Bone marrow (tissue), 2 donors: ENCODE results near the gene ELAVL4.
"Not testable (repeated sequence)": the region's sequence is repeated elsewhere in the genome, so short reads cannot be mapped to it uniquely, and the experiment has no call there.

Experiments
- DNase-seq, 2 donors: peaks; one replicate each; lab custom pipeline; 2025; lab: John Stamatoyannopoulos, UW

Gene ELAVL4

DNA sequence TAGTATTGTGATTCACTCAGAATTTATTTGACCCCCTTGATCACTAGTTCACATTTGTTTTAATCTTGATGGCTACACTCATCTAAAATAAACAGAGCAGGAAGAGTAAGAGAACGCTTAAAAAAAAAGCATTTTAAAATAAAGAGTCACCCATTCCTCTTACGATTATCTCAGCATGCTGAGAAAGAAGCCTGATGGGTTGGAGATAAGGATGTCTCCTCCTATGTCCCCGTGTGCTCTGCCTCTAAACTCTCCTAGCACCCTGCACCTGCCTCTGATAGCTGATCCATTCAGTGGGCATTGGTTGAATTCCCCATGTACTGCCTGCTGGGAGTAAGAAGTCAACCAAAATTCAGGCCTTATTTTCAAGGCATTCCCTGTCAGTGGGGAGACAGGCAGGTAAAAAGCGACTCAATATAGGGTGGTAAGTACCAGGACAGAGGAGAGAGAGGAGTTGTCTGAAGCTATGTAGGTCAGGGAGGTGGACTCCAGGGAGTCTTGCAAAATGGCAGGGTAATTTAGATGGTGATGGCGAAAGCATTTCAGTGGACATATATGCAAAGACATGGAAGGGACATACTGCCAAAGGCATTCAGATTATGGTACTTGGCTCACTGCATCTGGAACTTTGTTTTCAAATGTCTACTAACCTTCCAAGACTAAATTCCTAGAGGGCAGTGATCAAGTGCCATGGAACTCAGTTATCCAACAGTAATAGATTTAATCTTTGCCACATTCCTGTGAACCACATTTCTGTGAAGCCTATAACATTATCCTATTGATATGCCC lies 18.4 kb downstream of the ELAVL4 start:
- DNase-seq = no peak

DNA sequence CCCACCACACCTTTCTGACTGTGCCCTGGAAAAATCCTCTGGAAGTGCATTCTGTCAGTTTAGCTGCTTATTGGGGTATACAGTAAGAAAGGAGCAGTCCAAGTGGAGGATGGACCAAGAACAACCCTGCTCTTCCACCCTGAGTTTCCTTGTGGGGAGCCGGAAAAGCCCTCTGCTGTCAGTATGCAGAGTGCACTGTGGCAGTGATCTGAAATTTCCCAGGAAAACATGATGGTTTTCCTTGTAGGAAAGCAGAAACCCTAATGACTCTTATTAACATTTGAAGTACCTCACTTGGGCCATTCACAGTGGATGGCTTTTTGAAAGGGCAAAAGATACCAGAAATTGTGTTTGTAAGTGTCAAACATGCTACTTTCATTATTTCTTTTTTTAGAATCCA lies 20.5 kb downstream of the ELAVL4 start:
- DNase-seq = no peak

DNA sequence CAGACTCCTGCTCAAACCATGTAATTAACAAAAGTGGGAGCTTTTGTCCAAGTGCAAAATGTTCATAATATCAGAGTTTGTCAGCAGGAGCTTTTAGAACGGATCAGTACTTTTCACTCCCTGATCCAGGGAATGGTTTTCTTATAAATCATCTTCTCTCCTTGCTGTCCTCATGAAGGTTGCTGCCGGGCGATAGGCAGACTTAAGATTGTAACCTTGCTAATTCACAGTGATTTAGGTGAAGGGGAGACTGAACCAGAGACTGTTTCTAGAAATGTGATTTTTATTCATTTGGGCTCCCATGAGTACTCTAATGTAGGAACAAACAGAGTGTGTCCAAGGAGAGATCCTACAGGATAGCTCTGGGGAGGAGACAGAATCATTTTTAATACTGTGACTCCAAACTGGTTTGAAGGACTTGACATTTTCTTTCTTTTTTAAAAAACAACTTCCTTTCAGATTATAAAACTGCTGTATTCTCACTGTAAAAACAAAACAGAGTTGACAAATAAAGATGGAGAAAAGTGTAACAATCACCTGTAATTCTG lies 23.7 kb downstream of the ELAVL4 start:
- no peak for DNase-seq

DNA sequence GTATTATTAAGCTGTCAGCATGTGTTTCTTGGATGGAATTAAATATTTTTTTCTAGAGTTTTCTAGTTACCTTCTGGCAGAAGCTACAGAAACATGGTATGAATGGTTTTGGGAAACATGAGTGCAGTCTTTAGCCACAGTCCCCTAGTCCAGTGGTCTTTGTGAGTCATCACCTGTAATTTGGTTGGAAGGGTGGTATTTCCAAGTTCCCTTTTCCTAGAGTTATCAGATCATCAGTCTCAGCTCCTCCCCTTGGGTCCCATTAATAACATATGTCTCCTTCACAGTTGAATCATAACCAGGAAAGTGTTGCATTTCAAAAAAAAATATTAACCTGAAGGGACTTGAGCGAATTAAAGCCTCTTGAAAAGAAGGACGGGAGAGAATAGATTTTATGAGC lies 27.0 kb downstream of the ELAVL4 start:
- DNase-seq = no peak

DNA sequence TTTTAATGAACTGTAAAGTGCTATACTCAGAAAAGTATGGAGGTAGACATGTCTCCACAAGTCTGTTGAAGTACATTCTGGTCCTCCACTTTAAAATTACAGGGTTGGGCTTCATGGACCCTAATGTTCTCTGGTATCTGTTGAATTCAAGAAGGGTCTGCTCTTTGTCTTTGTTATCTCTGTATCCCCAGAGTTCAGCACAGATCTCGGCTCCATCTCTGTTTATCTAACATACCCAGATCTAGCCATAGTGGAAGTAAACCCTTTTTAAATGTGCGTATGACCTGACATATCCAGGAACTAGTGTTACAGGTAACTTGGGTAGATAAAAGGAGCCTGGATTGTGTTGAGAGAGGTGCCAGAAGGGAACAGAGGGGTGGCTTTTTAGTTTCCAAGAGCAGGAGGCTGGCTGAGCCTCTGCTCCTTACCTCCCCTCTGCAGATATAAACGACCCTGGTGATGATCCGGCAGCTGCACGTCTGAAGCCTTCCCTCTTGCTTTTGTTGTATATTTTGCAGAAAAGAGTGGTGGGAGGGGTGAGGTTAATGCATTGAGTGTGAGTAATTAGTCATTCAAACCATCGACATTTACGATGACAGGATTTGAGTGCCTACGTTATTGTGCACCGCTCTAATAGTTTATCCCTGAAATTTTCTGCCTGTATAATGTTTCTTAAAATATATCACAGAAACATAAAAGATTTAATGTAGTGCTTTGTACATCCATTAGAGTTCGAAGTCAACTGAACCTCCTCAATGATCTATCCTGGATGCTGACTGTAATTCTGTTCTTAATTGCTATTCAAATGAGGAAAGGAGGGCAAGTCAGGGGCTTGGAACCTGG lies 30.8 kb downstream of the ELAVL4 start:
- DNase-seq = no peak

DNA sequence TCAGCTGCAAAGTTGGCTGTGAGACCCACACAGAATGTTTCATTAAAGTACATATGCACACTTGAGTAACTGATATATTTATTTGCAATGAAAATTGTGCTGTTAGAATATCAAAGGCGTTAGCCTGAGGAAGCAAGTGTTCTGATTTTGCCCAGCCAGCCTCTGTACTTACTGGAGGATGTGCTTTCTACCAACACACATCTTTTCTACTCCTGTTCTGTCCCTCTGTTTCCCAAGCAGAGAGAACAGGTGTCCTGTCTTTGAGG lies 31.4 kb downstream of the ELAVL4 start:
- DNase-seq = no peak

DNA sequence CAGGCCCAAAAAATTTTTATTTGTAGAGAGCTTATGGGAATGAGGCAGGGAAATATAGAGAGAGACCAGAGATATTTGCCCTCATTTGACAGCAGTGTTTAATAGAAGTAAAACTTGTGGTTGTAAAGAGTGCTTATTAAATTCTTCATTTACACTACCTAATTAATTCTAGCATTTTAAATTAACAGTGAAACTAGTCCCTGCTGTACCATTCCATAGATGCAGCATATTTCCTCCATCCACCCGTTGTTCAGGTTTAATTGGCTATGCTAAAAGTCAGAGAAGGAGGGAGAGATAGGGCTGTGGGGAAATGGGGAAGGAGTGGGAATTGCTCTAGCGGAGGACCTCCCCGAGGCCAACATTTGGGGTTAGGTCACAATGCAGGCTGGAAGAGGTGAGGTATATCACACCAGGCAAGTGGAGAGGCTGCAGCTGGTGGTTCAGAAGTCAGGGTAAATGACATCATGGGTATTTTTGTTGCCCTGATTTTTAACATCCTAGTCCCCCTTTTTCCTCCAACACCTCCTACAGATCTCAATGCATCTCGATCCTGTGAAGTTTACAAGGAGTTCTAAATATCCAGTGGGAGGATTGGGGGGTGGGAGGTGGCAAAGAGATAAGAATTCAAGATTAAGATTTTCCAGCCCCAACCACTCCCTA lies 38.6 kb downstream of the ELAVL4 start:
- DNase-seq = no peak

DNA sequence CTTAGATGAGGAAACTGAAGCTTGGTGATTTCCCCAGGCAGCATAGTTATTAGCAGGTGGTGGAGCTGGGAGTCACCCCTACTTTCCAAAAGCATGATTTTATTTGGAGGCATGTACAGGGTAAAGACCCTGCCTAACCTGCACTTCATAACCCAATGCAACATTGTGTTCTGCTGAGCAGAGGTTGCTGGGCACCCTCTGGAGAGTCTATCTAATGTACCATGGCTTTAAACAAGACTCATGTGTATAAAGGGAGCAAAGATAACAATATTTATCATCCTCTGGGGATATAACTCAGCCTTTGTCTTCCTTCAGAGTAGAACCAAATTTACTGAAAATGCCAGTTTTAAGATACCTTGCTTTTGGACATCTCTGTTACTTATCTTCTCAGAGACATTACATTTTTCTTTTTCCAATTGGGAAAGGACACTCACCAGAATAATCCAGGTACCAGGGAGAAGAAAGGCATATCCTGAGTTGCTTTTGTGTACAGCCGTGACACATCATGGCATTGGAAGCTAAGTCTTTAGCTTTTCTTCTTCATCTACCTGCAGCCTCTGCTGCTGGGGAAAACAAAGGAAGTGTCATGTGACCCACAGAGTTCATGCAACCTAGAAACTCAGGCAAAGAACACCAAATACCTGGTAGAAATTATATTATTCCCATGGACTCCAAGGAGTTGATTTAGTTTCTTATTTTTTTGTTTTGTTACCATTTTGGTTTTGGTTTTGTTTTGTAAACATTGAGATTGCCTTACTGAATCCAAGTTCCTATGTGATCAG lies 39.6 kb downstream of the ELAVL4 start:
- no peak for DNase-seq

DNA sequence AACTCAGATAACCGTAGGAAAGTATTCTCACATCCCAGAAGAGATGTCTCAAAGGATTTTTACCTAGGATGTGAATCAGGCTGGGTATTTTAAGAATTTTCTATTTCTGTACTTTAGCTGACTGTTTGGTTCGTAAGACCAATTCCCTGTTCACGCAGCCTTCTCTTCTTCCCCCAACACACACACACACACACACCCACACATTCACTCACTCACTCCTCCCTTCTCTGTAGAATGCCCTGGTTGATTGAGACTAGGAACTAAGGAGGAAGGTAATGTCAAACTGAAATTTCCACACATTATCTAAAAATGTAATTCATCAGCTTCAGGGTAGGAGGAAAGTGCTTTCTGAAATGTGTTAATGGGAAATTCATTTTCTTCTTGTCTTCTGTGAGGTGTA lies 43.5 kb downstream of the ELAVL4 start:
- no peak for DNase-seq

DNA sequence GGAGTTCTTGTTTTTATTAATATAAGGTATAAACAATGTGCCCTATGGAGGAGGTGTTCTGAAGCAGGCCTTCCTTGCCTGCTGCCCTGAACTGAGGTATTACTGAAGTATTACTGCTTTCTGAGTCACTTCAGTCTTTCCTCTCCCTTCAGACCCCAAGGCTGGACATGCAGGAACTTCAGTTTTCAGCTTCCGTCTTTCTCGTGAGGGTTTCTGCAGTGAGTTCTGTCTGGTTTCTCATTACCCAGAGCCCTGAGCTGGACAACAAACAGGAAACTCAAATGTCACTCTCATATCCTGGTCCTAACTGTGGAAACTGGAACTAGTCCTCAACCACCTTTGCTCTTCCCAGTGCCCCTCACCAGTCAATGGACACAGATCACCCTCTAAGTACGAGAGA lies 46.8 kb downstream of the ELAVL4 start:
- no peak for DNase-seq

DNA sequence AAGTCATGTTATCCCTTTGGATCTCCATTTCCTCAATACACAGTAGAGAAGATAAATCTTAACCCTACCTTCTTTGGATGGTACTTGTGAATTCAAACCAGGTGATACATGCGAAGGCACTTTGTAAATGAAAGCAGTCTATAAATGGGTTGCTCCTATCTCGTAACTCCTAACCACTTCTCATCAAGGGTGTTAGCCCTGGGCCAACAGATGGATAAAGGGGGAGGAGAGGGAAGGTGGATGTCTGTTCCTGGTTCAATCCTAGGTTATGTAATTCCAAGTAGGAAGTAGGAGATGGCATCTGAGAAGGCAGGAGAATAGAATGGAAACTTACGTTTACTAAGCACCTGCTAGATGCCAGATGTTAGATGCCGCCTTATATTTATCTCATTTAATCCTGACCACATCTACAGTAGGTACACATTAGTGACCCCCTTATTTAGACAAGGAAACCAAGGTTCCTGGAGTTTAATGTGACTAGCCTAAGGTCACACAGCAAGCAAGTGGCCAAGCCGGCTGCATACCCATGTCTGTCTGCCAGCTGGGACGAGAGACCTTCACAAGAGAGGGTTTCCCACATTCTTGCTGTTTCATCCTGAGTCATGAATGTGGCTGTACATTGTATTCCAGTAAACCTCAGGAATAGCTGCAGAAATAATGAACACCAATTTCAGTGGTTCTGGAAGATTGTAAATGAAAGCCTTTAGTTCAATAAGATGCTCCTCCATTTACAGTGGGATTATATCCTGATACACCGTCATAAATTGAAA lies 47.7 kb downstream of the ELAVL4 start:
- DNase-seq = no peak

DNA sequence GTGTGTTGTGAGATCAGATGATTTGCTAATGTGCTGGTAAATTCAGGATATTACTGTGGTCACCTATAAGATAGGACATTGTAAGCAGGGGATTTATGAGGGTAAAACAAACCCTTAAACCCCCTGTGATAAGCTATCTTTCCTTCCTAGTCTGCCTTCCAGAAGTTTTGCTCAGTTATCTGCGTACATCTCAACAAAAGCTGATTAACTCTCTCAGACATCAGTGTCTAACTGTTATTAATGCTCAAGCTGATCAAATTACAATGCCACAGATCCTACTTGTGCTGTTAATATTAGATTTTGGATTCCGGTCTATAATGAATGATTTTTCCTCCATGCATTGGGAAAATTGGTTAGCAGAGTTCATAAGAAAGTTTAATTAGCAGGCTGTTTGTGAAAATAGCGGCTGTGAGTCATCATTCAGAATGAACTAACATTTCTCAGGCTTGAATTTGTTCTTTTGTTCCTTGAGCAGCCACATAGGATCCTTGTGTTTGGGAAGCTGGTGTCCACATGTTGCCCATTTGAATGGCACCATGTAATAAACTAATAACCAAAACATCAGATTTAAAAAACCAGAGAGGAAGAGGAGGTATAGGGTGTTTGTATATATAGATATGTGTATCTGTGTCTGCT lies 48.7 kb downstream of the ELAVL4 start:
- no peak for DNase-seq

DNA sequence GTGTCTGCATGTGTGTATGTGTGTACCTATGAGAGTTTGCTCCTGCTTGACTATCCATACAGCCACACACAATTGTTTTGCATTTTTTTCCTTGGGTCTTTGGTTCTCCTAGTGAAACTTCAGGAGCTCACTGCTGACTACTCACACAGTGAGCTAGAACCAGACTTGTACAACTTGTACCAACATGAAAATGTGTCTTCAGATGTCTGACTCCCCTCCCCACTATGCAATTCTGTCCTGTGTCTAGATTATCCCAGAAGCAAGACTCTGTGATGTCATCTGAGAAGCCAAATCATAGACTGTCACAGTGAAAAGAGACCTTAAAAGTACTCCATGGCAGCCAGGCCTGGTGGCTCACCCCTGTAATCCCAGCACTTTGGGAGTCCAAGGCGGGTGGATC lies 49.7 kb downstream of the ELAVL4 start:
- no peak for DNase-seq

DNA sequence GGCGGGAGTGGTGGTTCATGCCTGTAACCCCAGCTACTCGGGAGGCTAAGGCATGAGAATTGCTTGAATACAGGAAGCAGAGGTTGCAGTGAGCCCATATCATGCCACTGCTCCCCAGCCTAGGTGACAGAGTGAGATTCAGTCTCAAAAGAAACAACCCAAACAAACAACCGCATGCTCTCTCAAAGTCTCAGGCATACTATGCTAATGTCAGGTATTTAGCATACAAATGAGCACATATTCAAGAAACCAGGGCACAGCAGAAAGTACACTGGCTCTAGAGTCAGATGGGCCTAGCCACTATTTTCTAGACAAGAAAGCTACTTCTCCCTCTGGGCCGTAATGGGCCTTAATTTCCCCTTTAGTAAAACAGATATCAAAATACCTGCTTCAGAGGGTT lies 55.0 kb downstream of the ELAVL4 start:
- no peak for DNase-seq

DNA sequence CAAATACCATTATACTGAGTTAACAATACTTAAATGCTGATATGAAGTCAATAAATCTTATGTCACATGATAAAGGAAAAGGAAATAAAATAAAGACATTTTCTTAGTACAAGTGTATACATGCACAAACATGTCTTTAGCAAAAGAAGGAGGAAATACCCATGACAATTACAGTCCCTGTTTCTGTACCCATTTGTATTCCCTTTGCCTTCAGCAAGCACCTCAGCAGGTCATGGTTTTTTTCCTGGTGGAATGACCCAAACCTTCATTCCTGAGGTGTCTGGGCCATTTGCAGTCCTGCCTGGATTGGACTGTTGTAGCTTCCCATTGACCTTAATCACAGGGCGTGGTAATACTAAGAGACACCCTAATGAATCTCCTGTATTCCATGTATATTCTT lies 57.6 kb downstream of the ELAVL4 start:
- not testable (repeated sequence) for DNase-seq

DNA sequence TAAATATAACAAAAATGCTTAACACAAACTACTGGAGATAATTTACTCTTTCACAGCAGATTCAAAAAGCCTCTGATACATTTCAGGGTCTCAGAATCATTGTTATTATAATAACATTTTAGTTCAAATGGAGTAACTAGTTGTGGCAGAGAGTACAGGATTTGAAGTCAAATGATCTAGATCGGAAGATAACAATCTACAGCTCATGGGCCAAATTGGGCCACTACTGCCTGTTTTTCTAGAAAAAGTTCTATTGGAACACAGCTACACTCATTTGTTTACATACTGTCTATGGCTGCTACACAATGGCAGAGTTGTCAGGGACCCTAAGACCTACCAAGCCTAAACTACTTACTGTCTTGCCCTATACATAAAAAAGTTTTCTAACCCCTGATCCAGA lies 63.6 kb downstream of the ELAVL4 start:
- no peak for DNase-seq

DNA sequence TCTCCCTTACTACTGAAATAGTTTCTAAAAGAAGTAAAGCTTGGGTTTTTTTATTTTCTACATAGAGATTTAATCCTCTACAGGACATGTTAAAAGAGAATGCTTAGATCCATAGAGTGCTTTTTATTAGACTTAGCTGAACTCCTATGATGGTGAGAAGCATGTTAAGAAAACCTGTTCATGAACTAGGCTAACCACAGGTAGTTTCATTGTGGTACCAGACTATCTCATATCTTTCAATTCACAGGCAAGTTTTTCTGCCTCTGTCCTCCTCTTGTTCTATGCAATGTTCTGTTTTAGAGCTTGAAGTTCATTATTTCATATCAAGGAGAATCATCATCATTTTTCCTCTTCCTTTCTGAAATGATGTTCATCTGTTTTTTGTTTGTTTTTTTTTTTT lies 65.4 kb downstream of the ELAVL4 start:
- DNase-seq = no peak

DNA sequence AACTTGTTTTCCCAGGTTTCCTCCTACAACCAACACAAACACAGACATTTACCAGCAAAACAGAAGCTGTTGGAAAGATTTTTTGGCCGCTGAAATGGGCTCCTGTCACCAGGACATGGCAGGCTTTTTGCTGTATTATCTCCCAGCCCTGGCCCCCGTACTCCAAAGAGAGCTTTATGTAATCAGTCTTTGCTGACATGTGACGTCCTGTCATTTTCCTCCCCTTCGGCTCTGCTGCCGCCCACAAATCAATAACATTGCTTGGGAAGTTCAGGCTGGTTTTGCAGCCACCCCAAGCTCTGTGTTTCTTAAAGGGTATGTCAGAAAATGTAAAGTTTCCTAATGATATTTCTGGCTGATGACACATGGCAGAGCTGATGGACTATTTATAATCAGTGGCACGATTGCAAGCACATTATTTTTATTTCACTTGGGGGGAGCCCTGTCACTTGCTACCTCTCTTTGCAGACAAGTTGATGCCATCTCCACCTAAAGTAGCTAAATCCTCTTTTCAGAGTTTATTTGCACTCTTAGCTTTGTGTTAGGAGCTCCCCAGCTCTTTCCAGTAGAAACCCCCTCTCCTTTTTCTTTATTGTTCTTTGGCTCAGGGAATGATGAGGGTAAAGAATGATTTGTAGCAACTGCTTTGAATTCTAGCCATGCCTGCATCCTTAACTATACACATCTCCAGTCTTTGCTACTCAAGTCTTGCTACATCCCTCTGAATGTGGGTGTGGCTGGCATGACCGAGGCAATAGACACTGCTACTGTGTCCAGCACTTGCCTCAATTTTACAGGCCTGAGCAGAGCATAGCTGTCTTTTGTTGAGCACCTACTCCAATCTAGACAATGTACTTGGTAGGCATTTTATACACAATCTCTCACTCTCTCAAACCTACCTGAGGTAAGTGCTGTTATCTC lies 67.3 kb downstream of the ELAVL4 start:
- no peak for DNase-seq

DNA sequence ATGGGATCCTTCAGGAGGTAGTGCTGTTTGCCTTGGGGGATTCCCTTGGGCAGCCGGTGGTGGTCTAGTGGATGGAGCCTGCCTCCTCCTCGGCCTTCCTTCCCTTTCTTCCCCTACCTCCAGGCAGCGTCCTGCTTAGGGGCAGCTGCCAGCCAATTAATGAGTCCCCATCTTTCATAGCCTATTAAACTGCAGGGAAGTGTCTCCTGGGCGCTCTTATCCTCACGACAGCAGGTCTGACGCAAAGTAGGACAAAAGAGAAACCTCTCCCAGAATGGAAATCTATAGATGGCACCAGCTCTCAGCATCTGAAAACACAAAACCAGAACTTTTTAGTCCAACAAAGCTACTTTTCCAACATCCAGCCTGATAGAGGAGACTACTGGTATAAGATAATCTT lies 69.3 kb downstream of the ELAVL4 start:
- no peak for DNase-seq

DNA sequence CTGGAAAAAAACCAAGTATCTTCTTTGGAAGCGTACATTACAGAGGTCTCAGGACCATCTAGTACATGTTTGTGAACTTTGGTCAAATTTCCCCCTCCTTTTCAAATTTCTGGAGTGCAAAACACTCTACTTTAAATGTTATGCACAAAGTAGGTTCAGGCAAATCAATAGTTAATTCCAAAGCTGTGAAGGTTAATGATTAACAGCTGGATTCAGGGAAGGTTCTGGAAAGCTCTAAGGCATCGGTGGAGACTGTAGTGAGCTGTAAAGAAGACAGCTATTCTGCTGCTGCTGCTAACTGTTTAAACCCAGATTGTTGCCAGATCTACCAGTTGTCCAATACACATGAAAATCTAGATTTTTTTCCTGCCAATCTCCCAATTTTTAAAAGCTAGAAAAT lies 70.9 kb downstream of the ELAVL4 start:
- no peak for DNase-seq
